Measurements from ENCODE around the gene BBS1.

- TF ChIP-seq CTCF (IDR thresholded peaks at IDR 0.05), result peak in 1 of 3 experiments; percentile 18
- peak; percentile 83 to 97 for TF ChIP-seq POLR2AphosphoS5 (IDR thresholded peaks at IDR 0.05; ENCODE audit: insufficient read depth in 1 of 2, low read depth in 1 of 2)
- TF ChIP-seq POLR2A (IDR thresholded peaks at IDR 0.05), result peak; percentile 38 to 86
Measured at GRCh38 chr11:66480117-66480938, 30.1 kb upstream of the BBS1 start, which contains the start of gene DPP3.

All from vagina (tissue), 2 donors.